ENCODE measurements around the gene TRAPPC3L. TPM values are rescaled to one million over a fixed set of nuclear protein-coding genes. Genes with fewer than 3 reads are reported as not detected.

The TRAPPC3L gene
- total and polyA plus RNA-seq, 12 donors, result 0.10 to 0.57 (median 0.27) TPM; not detected in 4

DNA sequence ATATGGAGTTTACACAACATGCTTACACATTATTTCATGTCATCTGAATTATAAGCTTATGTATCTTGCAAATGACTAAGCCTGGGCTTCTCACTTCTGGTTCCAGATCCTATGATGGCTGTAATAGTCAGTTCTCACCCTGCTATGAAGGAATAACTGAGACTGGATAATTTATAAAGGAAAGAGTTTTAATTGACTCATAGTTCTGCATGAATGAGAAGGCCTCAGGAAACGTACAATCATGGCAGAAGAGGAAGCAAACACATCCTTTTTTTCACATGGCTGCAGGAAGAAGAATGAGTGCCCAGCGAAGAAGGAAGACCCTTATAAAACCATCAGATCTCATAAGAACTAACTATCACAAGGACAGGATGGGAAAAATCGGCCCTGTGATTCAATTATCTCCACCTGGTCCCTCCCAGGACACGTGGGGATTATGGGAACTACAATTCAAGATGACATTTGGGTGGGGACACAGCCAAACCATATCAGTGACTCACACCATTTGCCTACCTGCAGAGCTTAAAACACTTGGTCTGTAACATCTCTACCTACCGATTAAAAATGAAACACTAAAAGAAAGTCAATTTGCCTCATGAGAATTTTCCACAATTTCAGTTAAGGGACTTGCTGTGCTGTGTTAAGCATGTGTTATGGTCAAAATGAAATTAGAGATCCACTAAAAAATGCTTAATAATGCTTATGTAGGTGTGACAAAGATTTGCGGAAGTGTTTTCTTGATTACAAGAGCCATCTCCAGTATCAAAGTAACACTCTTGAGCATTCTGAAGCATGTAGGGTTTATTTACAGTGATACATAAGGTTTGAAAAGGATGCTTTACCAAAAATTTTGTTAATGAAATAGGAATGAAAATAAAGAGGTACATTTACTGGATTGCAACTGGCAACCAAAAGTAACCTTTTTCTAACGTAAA, 23.6 kb upstream of the TRAPPC3L start:
- no peak for TF ChIP-seq CTCF (IDR thresholded peaks at IDR 0.05)
- no peak for TF ChIP-seq POLR2A (IDR thresholded peaks at IDR 0.05)
- no peaks in the 10 kb centered on the region for H3K27me3 ChIP-seq
- peaks cover 17 to 25% of the 10 kb centered on the region in 2 donors for H3K4me1 ChIP-seq (replicated peaks in 1 of 2)
- intact Hi-C loops (cut with DNase I), result loop anchor here in 1 of 2 donors (10.0 kb wide), 1 partner anchor 294 kb away; the partner anchor contains the start of gene TSPYL1
- H3K36me3 ChIP-seq (replicated peaks in 1 of 2), result no peaks in the 10 kb centered on the region
- H3K9me3 ChIP-seq (replicated peaks in 1 of 3), result no peaks in the 10 kb centered on the region
- DNase-seq, result no peak
- H3K4me3 ChIP-seq, result no peak overlapping the region
- no peak overlapping the region for H3K27ac ChIP-seq
- 66 to 76% (median 68%) methylated on average over 7 of the region's 7 CpGs for WGBS, 4 donors

- no peak overlapping the region for H3K27ac ChIP-seq
- TF ChIP-seq CTCF (IDR thresholded peaks at IDR 0.05), result no peak
- TF ChIP-seq POLR2A (IDR thresholded peaks at IDR 0.05), result no peak
- intact Hi-C loops (cut with DNase I), result loop anchor here in 1 of 2 donors (10.0 kb wide), 1 partner anchor 293 kb away; the partner anchor contains the start of gene TSPYL1
These were observed 22.6 kb upstream of the TRAPPC3L start for GRCh38 chr6:116568111-116568510.

DNA sequence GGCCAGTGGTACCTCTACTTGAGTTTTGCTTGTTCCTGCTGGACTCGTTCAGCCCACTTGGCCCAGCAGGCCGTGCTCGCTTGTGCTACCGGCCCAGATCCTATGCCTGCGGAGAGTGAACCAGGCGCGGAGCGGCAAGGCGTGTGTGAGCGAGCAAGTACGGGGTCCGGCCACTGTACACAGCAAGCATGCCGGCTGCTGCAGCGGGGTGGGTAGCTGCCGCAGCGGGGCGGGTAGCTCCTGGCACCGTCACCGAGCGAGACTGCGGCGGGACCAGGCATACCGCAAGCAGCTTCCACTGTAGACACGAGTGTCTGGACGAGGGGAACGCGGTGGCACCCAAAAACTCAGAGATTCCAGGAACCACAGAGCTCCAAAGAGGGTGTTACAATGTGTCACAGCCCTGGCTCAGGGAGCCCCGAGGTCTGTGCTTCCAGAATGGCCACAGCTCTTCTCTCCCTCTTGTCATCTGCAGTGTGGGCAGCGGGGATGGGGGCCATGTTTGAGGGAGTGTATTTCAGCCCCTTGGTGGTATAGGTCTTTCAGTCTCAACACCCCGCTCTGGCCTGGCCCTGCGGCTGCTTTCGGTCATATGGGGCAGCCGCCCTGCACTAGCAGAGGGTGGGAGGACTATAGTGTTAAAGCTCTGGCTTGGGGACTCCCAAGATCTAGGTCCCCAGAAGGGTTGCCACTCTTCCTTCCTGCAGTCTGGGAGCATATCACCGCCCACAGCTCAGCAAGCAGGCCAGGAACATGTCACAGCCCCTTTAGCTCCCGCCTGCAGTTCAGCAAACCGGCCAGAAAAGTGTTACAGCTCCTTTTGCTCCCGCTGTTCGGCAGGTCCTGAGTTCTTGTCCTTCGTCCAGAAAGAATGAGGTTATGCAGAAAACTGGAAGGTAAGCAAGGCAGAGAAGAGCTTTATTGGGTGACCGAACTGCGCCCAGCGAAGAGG, 19.7 kb upstream of the TRAPPC3L start:
- no peaks in the 10 kb centered on the region for H3K9me3 ChIP-seq (replicated peaks in 1 of 3)
- H3K4me1 ChIP-seq (replicated peaks in 1 of 2), result peaks cover 3 to 15% of the 10 kb centered on the region in 2 donors
- WGBS, 4 donors, result 44 to 69% (median 60%) methylated on average over 37 to 42 of the region's 42 CpGs
- H3K27ac ChIP-seq, result no peak overlapping the region
- H3K36me3 ChIP-seq (replicated peaks in 1 of 2), result no peaks in the 10 kb centered on the region
- H3K27me3 ChIP-seq, result no peaks in the 10 kb centered on the region
- peak overlapping the region in 1 of 4 donors; percentile 28 for H3K4me3 ChIP-seq
- intact Hi-C loops (cut with DNase I), result loop anchor here in 1 of 2 donors (10.0 kb wide), 1 partner anchor 290 kb away; the partner anchor contains the start of gene TSPYL1
- TF ChIP-seq CTCF (IDR thresholded peaks at IDR 0.05) (no peak), POLR2A (IDR thresholded peaks at IDR 0.05) (no peak)
- peak in 5 of 7 donors; percentile 13 to 54 (median 21) for DNase-seq

More at GRCh38 chr6:116568111-116568510, 22.6 kb upstream of the TRAPPC3L start:
- no peak overlapping the region for H3K4me3 ChIP-seq
- no peaks in the 10 kb centered on the region for H3K9me3 ChIP-seq (replicated peaks in 1 of 3)
- H3K4me1 ChIP-seq (replicated peaks in 1 of 2), result peaks cover 16 to 23% of the 10 kb centered on the region in 2 donors
- no peak for DNase-seq
- no peaks in the 10 kb centered on the region for H3K27me3 ChIP-seq
- H3K36me3 ChIP-seq (replicated peaks in 1 of 2), result no peaks in the 10 kb centered on the region
